ENCODE measurements around the gene LAMB3. TPM values are rescaled to one million over a fixed set of nuclear protein-coding genes. Genes with fewer than 3 reads are reported as not detected.

LAMB3 gene
- total RNA-seq, 2 donors from 2014 or later = 4.7 to 11.1 TPM

DNA sequence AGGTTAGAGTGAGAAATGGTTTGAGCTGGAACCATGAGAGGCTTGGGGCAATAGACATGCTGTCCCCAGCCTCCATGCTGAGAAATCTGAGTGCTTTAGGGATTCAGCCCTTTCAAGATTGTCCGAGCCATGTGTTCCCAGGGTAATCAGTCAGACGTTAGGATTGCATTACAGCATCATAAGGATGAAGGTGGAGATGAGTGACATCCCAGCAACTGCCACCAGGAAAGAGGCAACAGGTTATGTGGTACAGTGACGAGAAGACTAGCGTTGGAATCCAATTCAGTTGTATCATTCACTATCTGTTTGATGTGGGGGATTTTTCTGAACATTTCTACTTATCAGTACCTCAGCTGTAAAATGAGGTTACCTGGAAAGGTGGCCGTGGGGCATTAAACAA is 67.0 kb downstream of the LAMB3 start:
- no peaks in the 10 kb centered on the region for H3K27me3 ChIP-seq
- no peak overlapping the region for H3K4me3 ChIP-seq
- H3K36me3 ChIP-seq = no peaks in the 10 kb centered on the region

DNA sequence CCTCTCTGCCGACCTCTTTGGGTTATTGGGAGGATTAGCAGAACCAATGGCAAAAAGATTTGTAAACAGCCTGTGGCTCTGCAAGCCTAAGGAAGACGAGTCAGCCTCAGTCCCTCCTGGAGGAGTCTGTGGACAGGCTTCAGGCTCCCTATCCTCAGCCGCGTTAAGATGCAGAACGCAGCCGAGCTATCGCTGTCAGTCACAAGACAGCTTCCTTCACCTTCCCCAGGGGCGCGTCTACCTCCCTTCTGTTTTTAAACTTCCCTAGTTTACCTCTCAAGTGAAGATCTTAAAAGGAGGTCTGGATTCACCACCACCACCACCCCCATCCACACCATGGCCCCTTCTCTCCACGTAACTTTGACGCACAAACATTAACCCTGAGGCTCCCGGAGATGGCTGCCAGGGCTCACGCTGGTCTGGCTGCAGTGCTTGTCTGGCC is 68.0 kb downstream of the LAMB3 start:
- Histone ChIP-seq H3K36me3 (no peaks in the 10 kb centered on the region), H3K4me3 (no peak overlapping the region), H3K9me3 (no peaks in the 10 kb centered on the region), H3K27me3 (no peaks in the 10 kb centered on the region), H3K27ac (no peak overlapping the region), H3K4me1 (peaks cover 0 to 12% of the 10 kb centered on the region in 2 donors)
- no peak for DNase-seq (ENCODE audit: low spot score)
- TF ChIP-seq, protein P1, sequence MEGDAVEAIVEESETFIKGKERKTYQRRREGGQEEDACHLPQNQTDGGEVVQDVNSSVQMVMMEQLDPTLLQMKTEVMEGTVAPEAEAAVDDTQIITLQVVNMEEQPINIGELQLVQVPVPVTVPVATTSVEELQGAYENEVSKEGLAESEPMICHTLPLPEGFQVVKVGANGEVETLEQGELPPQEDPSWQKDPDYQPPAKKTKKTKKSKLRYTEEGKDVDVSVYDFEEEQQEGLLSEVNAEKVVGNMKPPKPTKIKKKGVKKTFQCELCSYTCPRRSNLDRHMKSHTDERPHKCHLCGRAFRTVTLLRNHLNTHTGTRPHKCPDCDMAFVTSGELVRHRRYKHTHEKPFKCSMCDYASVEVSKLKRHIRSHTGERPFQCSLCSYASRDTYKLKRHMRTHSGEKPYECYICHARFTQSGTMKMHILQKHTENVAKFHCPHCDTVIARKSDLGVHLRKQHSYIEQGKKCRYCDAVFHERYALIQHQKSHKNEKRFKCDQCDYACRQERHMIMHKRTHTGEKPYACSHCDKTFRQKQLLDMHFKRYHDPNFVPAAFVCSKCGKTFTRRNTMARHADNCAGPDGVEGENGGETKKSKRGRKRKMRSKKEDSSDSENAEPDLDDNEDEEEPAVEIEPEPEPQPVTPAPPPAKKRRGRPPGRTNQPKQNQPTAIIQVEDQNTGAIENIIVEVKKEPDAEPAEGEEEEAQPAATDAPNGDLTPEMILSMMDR (IDR thresholded peaks at IDR 0.05) = no peak

More for the DNA sequence above, 67.0 kb downstream of the LAMB3 start:
- Histone ChIP-seq H3K27ac (no peak overlapping the region), H3K4me1 (peaks cover 0 to 12% of the 10 kb centered on the region in 2 donors), H3K9me3 (no peaks in the 10 kb centered on the region)
- TF ChIP-seq, protein P1 (IDR thresholded peaks at IDR 0.05) = no peak
- DNase-seq (ENCODE audit: low spot score) = no peak

DNA sequence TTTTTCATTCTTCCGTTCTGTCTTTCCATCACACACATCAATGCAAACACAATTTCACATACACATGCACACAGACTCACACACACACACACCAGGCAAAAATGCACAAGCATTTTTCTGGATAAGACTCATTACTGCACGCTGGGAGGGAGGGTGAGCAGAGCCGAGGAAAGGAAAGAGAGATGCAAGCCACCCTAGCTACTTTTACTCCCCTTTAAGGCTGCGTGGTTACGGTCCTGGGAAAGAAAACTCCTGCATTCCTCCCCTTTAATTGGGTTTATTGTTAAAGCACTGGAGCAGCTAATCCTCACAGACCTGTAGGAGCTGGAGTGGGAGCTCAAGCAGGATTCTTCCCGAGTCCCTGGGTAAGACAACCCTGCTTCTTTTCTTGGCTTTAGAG is 68.8 kb downstream of the LAMB3 start, which contains the start of gene CAMK1G:
Gene CAMK1G, plus strand, starts transcription at position 307 of the 400 bp plus-strand sequence. CDS start 11,270 bp downstream, outside the sequence.
- no peak within 1 kb of the TSS for H3K4me3 ChIP-seq
- H3K36me3 ChIP-seq = no peaks in the 10 kb centered on the region
- no peaks in the 10 kb centered on the region for H3K27me3 ChIP-seq

DNA sequence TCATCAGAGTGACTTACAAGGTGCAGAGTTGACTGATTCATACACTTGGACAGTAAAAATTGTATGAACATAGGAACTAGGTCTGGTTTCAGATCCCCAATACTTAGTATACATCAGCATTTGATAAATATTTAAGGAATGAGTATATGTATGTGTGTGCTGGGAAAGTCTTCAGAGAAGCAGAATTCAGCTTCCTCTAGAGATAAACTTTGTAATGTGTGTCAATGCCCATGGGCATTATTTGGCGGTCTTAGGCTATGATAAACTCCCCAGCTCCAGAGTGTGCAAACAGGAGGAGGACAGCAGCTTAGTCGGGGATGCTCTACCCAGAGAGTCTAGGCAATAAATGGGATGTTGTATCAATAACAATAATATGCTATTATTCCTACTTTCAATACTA is 71.6 kb downstream of the LAMB3 start:
- Histone ChIP-seq H3K4me1 (peaks cover 0 to 7% of the 10 kb centered on the region in 2 donors), H3K9me3 (no peaks in the 10 kb centered on the region), H3K27me3 (no peaks in the 10 kb centered on the region), H3K4me3 (no peak overlapping the region), H3K27ac (no peak overlapping the region), H3K36me3 (no peaks in the 10 kb centered on the region)
- no peak for DNase-seq (ENCODE audit: low spot score)
- TF ChIP-seq, protein P1 (IDR thresholded peaks at IDR 0.05) = no peak

More for the DNA sequence above, 68.8 kb downstream of the LAMB3 start, which contains the start of gene CAMK1G:
- DNase-seq (ENCODE audit: low spot score) = no peak
- Histone ChIP-seq H3K27ac (no peak within 1 kb of the TSS), H3K4me1 (peaks cover 0 to 12% of the 10 kb centered on the region in 2 donors), H3K9me3 (no peaks in the 10 kb centered on the region)
- TF ChIP-seq, protein P1 (IDR thresholded peaks at IDR 0.05) = no peak

DNA sequence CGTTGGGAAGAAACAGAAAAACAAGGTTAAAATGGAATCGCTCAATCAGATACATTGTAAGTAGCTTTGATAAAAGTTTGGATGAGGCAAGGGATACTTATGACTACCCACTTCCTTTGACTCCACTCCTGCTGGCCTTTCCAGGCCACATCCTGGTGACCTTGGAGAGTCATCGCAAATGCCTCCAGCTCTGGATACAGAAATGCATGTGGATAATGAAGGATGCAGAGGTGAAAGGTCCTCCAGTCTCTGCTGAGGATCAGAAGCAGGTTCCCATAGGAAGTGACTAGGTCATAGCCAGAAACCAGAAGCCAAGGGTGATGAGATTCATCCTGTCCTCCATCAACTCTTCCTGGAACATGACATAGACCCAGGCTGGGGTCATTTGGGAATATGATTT is 74.9 kb downstream of the LAMB3 start:
- H3K9me3 ChIP-seq = no peaks in the 10 kb centered on the region
- H3K36me3 ChIP-seq = no peaks in the 10 kb centered on the region
- no peaks in the 10 kb centered on the region for H3K27me3 ChIP-seq
- H3K4me3 ChIP-seq = no peak overlapping the region
- no peak for DNase-seq (ENCODE audit: low spot score)
- TF ChIP-seq, protein P1 (IDR thresholded peaks at IDR 0.05) = no peak
- no peaks in the 10 kb centered on the region for H3K4me1 ChIP-seq
- H3K27ac ChIP-seq = no peak overlapping the region

All from right atrium auricular region (tissue), 2 donors.